Mesothelial cell of epicardium (in vitro differentiated cells): ENCODE data around the gene GRM8. TPM values are rescaled to one million over a fixed set of nuclear protein-coding genes. Genes with fewer than 3 reads are reported as not detected.

Source experiments
- DNase-seq, 2 experiments: peaks; one replicate each; pipeline ENCODE4 v3.0.0; 2021; ENCODE audit warnings: low spot score in 2 of 2; ENCODE audit not compliant: unreplicated experiment in 2 of 2
- H3K27ac Mint-ChIP-seq: 2 replicates; pipeline ENCODE4 v1.8.0; 2021; ENCODE audit warnings: mixed read lengths
- H3K27me3 Mint-ChIP-seq: 2 replicates; pipeline ENCODE4 v1.8.0; 2021; ENCODE audit warnings: low read depth, mixed read lengths
- H3K36me3 Mint-ChIP-seq: 2 replicates; pipeline ENCODE4 v1.8.0; 2021; ENCODE audit warnings: mixed read lengths
- H3K4me1 Mint-ChIP-seq: 2 replicates; pipeline ENCODE4 v1.8.0; 2021; ENCODE audit warnings: mixed read lengths
- H3K4me3 Mint-ChIP-seq: 2 replicates; pipeline ENCODE4 v1.8.0; 2021; ENCODE audit warnings: mild to moderate bottlenecking, moderate library complexity, mixed read lengths
- H3K9me3 Mint-ChIP-seq: 2 replicates; pipeline ENCODE4 v1.8.0; 2021; ENCODE audit warnings: mixed read lengths
- CTCF ChIP-seq: fragments of 200-600 bp; sonication (generic); IDR thresholded peaks from one replicate; pipeline ENCODE4 v1.5.0; 2021; ENCODE audit warnings: antibody characterized with exemption; ENCODE audit not compliant: unreplicated experiment
- total RNA-seq: library from RNA; stranded (reverse); gene quantifications from 3 replicates; pipeline ENCODE4 v1.2.1, GENCODE V29; 2021

GRM8 gene
- total RNA-seq, 1 donor from 2014 or later: 1.0 TPM

- H3K4me1 Mint-ChIP-seq: peaks cover 11% of the 10 kb centered on the region
- H3K4me3 Mint-ChIP-seq: no peak overlapping the region
- peaks cover 4% of the 10 kb centered on the region for H3K27me3 Mint-ChIP-seq
- H3K27ac Mint-ChIP-seq: no peak overlapping the region
- DNase-seq: no peak
- H3K36me3 Mint-ChIP-seq: no peaks in the 10 kb centered on the region
- no peaks in the 10 kb centered on the region for H3K9me3 Mint-ChIP-seq
- TF ChIP-seq CTCF: no peak
These were observed 62.9 kb downstream of the GRM8 start for GRCh38 chr7:127189886-127190285.

GRCh38 chr7:127189074-127189473, 63.7 kb downstream of the GRM8 start:
- Mint-ChIP-seq H3K4me1 (peaks cover 11% of the 10 kb centered on the region), H3K36me3 (no peaks in the 10 kb centered on the region), H3K9me3 (no peaks in the 10 kb centered on the region), H3K27me3 (peaks cover 4% of the 10 kb centered on the region), H3K4me3 (no peak overlapping the region), H3K27ac (no peak overlapping the region)
- no peak for TF ChIP-seq CTCF
- no peak for DNase-seq

GRCh38 chr7:127187740-127188139, 65.0 kb downstream of the GRM8 start:
- Mint-ChIP-seq H3K9me3 (peaks cover 4% of the 10 kb centered on the region), H3K4me3 (no peak overlapping the region), H3K36me3 (no peaks in the 10 kb centered on the region), H3K27me3 (peaks cover 1% of the 10 kb centered on the region), H3K27ac (no peak overlapping the region), H3K4me1 (peaks cover 11% of the 10 kb centered on the region)
- no peak for DNase-seq
- TF ChIP-seq CTCF: no peak

GRCh38 chr7:127186686-127187085, 66.1 kb downstream of the GRM8 start:
- no peak overlapping the region for H3K4me3 Mint-ChIP-seq
- no peak for DNase-seq
- H3K36me3 Mint-ChIP-seq: no peaks in the 10 kb centered on the region
- H3K9me3 Mint-ChIP-seq: peaks cover 14% of the 10 kb centered on the region
- no peak overlapping the region for H3K27ac Mint-ChIP-seq
- TF ChIP-seq CTCF: no peak
- H3K4me1 Mint-ChIP-seq: peaks cover 11% of the 10 kb centered on the region
- no peaks in the 10 kb centered on the region for H3K27me3 Mint-ChIP-seq

GRCh38 chr7:127177156-127177555, 75.6 kb downstream of the GRM8 start:
- Mint-ChIP-seq H3K4me3 (no peak overlapping the region), H3K27ac (no peak overlapping the region), H3K27me3 (no peaks in the 10 kb centered on the region), H3K4me1 (no peaks in the 10 kb centered on the region), H3K9me3 (peaks cover 50% of the 10 kb centered on the region), H3K36me3 (no peaks in the 10 kb centered on the region)
- no peak for TF ChIP-seq CTCF
- DNase-seq: no peak

- Mint-ChIP-seq H3K27ac (no peak overlapping the region), H3K9me3 (no peaks in the 10 kb centered on the region), H3K36me3 (no peaks in the 10 kb centered on the region), H3K4me1 (peaks cover 4% of the 10 kb centered on the region), H3K4me3 (no peak overlapping the region), H3K27me3 (peaks cover 9% of the 10 kb centered on the region)
- no peak for DNase-seq
- no peak for TF ChIP-seq CTCF
These were observed 90.4 kb downstream of the GRM8 start for GRCh38 chr7:127162366-127162765.
